CD4-positive, alpha-beta T cell treated with Interleukin-4 for 4 hours (primary cell): ENCODE results near the gene FRMD5.
A peak's percentile ranks its signal among the peaks of the same experiment; 100 is the strongest.
"Not testable (repeated sequence)": the region's sequence is repeated elsewhere in the genome, so short reads cannot be mapped to it uniquely, and the experiment has no call there.

Experiments
- DNase-seq: peaks from one replicate; pipeline ENCODE4 v3.0.0-alpha.2; 2020

FRMD5 gene

GRCh38 chr15:43826508-43827341 is 368.3 kb downstream of the FRMD5 start, which contains the start of gene WDR76:
WDR76 (plus strand) TSS chr15:43827002; CDS start chr15:43827033, 31 bp downstream.
- DNase-seq: peak; percentile 71

GRCh38 chr15:43826029-43826507 is 369.0 kb downstream of the FRMD5 start:
- DNase-seq: no peak

- DNase-seq: not testable (repeated sequence)
These were observed 369.8 kb downstream of the FRMD5 start for GRCh38 chr15:43825305-43825704.

- DNase-seq: peak; percentile 94
These were observed 370.5 kb downstream of the FRMD5 start, which contains the start of gene MFAP1 for GRCh38 chr15:43824302-43825246. MFAP1 (minus strand) TSS chr15:43824690; CDS start chr15:43824569, 121 bp downstream.

GRCh38 chr15:43821505-43821904 is 373.6 kb downstream of the FRMD5 start:
- no peak for DNase-seq
